Measurements from ENCODE around the gene MDFIC. TPM values are rescaled to one million over a fixed set of nuclear protein-coding genes. Genes with fewer than 3 reads are reported as not detected.

Gene MDFIC
- total and polyA plus RNA-seq, 7 donors: 4.4 to 58.1 (median 33.0) TPM

GRCh38 chr7:114959931-114960330, 38.0 kb downstream of the MDFIC start:
- Histone ChIP-seq H3K9me3 (no peaks in the 10 kb centered on the region), H3K36me3 (peaks cover 0 to 5% (median 0%) of the 10 kb centered on the region in 4 donors), H3K27me3 (no peaks in the 10 kb centered on the region), H3K4me1 (peaks cover 0 to 22% (median 8%) of the 10 kb centered on the region in 4 donors), H3K27ac (no peak overlapping the region), H3K4me3 (no peak overlapping the region)
- intact Hi-C loops (cut with DNase I): no loop called here
- 85 to 87% methylated on average over 3 of the region's 3 CpGs for WGBS, 2 donors
- TF ChIP-seq POLR2A (IDR thresholded peaks at IDR 0.05) (no peak), CTCF (IDR thresholded peaks at IDR 0.05) (no peak), EP300 (IDR thresholded peaks at IDR 0.05) (no peak), POLR2AphosphoS5 (IDR thresholded peaks at IDR 0.05) (no peak)
- no peak for DNase-seq

- Histone ChIP-seq H3K36me3 (peaks cover 0 to 6% (median 0%) of the 10 kb centered on the region in 4 donors), H3K4me1 (peaks cover 0 to 29% (median 13%) of the 10 kb centered on the region in 4 donors), H3K9me3 (no peaks in the 10 kb centered on the region), H3K27me3 (no peaks in the 10 kb centered on the region), H3K27ac (no peak overlapping the region), H3K4me3 (no peak overlapping the region)
- intact Hi-C loops (cut with DNase I): no loop called here
- WGBS, 2 donors: 70 to 91% methylated on average over 3 of the region's 3 CpGs
- no peak for TF ChIP-seq POLR2AphosphoS5 (IDR thresholded peaks at IDR 0.05)
- no peak for TF ChIP-seq EP300 (IDR thresholded peaks at IDR 0.05)
- TF ChIP-seq POLR2A (IDR thresholded peaks at IDR 0.05): no peak
- DNase-seq: no peak
Observed at GRCh38 chr7:114962441-114962840, 40.5 kb downstream of the MDFIC start.

GRCh38 chr7:114966156-114966555, 44.3 kb downstream of the MDFIC start:
- H3K9me3 ChIP-seq: no peaks in the 10 kb centered on the region
- no peak for TF ChIP-seq EP300 (IDR thresholded peaks at IDR 0.05)
- TF ChIP-seq POLR2A (IDR thresholded peaks at IDR 0.05): no peak
- no peak for TF ChIP-seq POLR2AphosphoS5 (IDR thresholded peaks at IDR 0.05)
- no peak for TF ChIP-seq CTCF (IDR thresholded peaks at IDR 0.05)
- peaks cover 0 to 23% (median 13%) of the 10 kb centered on the region in 4 donors for H3K4me1 ChIP-seq
- H3K27ac ChIP-seq: no peak overlapping the region
- no peak for DNase-seq
- H3K27me3 ChIP-seq: no peaks in the 10 kb centered on the region
- peaks cover 0 to 6% (median 0%) of the 10 kb centered on the region in 4 donors for H3K36me3 ChIP-seq
- WGBS, 2 donors: 74 to 81% methylated on average over 2 of the region's 2 CpGs
- intact Hi-C loops (cut with DNase I): no loop called here
- H3K4me3 ChIP-seq: no peak overlapping the region

- no peaks in the 10 kb centered on the region for H3K9me3 ChIP-seq
- H3K4me3 ChIP-seq: no peak overlapping the region
- peaks cover 0 to 6% (median 0%) of the 10 kb centered on the region in 4 donors for H3K36me3 ChIP-seq
- no peak for DNase-seq
- no peak overlapping the region for H3K27ac ChIP-seq
- H3K4me1 ChIP-seq: peaks cover 0 to 34% (median 22%) of the 10 kb centered on the region in 4 donors
- 99% methylated on average over 4 of the region's 4 CpGs for WGBS, 2 donors
- intact Hi-C loops (cut with DNase I): no loop called here
- TF ChIP-seq POLR2A (IDR thresholded peaks at IDR 0.05) (no peak), CTCF (IDR thresholded peaks at IDR 0.05) (no peak), POLR2AphosphoS5 (IDR thresholded peaks at IDR 0.05) (no peak)
- no peaks in the 10 kb centered on the region for H3K27me3 ChIP-seq
Observed at GRCh38 chr7:114969096-114969495, 47.2 kb downstream of the MDFIC start.

GRCh38 chr7:114970308-114970707, 48.4 kb downstream of the MDFIC start:
- peaks cover 0 to 34% (median 20%) of the 10 kb centered on the region in 4 donors for H3K4me1 ChIP-seq
- H3K4me3 ChIP-seq: no peak overlapping the region
- 86 to 92% methylated on average over 3 of the region's 3 CpGs for WGBS, 2 donors
- H3K27ac ChIP-seq: no peak overlapping the region
- DNase-seq: no peak
- intact Hi-C loops (cut with DNase I): no loop called here
- no peaks in the 10 kb centered on the region for H3K9me3 ChIP-seq
- TF ChIP-seq EP300 (IDR thresholded peaks at IDR 0.05) (no peak), POLR2A (IDR thresholded peaks at IDR 0.05) (no peak), CTCF (IDR thresholded peaks at IDR 0.05) (no peak), POLR2AphosphoS5 (IDR thresholded peaks at IDR 0.05) (no peak)
- no peaks in the 10 kb centered on the region for H3K27me3 ChIP-seq
- H3K36me3 ChIP-seq: no peaks in the 10 kb centered on the region

Data from sigmoid colon (tissue), 7 donors.